ENCODE measurements around the gene KNSTRN.

Gene KNSTRN

GRCh38 chr15:40366457-40367370 lies 15.8 kb upstream of the KNSTRN start:
- no peak for DNase-seq

- no peak for DNase-seq
Measured at GRCh38 chr15:40367371-40367685, 15.2 kb upstream of the KNSTRN start.

DNA sequence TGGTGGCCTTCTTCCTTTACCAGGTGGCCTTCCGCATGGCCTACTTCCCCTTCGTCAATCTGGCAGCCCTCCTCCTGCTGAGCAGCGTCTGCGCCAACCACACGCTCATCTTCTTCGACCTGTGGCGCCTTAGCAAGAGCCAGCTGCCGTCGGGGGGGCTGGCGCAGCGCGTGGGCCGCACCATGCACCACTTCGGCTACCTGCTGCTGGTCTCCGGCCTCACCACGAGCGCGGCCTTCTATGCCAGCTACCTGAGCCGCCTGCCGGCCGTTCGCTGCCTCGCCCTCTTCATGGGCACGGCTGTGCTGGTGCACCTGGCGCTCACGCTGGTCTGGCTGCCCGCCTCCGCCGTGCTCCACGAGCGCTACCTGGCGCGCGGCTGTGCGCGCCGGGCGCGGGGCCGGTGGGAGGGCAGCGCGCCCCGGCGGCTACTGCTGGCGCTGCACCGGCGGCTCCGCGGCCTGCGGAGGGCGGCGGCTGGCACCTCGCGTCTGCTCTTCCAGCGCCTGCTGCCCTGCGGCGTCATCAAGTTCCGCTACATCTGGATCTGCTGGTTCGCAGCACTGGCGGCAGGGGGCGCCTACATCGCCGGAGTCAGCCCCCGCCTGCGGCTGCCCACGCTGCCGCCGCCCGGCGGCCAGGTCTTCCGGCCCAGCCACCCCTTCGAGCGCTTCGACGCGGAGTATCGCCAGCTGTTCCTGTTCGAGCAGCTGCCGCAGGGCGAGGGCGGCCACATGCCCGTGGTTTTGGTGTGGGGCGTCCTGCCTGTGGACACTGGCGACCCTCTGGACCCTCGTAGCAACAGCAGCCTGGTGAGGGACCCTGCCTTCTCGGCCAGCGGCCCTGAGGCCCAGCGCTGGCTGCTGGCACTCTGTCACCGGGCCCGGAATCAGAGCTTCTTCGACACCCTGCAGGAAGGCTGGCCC lies 14.6 kb upstream of the KNSTRN start:
- DNase-seq, result peak; percentile 89

GRCh38 chr15:40368719-40369473 lies 13.6 kb upstream of the KNSTRN start:
- no peak for DNase-seq

DNA sequence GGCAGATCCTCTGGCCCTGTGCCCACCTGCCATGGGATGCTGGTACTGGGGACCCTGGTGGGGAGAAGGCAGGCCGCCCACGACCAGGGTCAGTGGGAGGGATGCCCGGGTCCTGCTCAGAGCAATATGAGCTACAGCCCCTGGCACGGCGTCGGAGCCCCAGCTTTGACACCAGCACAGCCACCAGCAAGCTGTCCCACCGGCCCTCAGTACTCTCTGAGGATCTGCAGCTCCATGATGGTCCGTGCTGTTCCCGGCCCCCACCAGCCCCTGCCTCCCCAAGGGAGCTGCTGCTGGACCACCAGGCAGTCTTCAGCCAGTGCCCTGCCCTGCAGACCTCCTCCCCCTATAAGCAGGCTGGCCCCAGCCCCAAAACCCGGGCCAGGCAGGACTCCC lies 13.0 kb upstream of the KNSTRN start:
- DNase-seq, result no peak

DNA sequence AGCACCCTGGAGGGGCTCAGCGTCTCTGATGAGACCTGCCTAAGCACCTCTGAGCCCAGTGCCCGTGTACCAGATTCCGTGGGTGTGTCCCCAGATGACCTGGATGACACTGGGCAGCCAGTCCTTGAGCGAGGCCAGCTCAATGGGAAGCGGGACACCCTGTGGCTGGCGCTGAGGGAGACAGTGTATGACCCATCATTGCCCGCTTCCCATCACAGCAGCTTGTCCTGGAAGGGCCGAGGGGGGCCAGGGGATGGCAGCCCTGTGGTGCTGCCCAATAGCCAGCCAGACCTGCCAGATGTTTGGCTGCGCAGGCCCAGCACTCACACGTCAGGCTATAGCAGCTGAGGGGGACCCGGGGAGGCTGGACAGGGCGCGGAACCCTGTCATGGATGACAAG lies 12.6 kb upstream of the KNSTRN start:
- DNase-seq, result no peak

DNA sequence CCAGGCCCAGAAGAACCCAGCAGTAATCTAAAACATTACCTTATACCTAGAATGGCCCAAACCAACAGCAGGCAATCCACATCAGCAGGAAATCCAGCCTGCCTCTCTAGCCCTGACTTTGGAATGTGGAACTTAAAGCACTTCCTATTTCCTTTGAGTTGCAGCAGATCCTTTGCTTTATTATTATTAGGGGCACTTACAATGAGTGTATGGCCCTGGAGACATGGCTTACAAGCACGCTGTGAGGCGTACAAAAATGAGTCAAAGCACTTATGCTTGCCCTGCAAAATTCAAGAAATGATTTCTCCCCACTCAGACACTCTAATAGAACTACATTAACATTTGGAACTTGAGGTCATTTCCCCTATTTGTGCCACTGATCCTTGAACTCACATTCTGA lies 9.5 kb upstream of the KNSTRN start:
- DNase-seq, result no peak

- no peak for DNase-seq
Measured at GRCh38 chr15:40377606-40378005, 4.9 kb upstream of the KNSTRN start.

- DNase-seq, result no peak
Measured at GRCh38 chr15:40379374-40379773, 3.1 kb upstream of the KNSTRN start.

- no peak for DNase-seq
Measured at GRCh38 chr15:40379853-40380252, 2.7 kb upstream of the KNSTRN start.

DNA sequence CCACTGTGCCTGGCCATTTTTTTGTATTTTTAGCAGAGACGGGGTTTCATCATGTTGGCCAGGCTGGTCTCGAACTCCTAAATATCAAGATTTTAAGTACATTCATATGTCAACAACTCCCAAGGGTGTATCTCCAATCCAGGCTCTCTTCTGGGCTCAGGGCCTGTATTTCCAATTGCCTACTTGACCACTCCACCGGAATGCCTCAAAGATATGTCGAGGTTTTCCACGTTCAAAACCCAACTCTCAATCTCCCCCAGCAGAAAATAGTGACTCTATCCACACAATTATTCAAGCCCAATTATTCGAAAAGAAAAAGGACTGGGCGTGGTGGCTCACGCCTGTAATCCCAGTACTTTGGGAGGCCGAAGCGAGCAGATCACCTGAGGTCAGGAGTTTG lies 1.9 kb upstream of the KNSTRN start:
- DNase-seq, result no peak

GRCh38 chr15:40381818-40382529 lies 547 bp upstream of the KNSTRN start:
- DNase-seq, result no peak

- DNase-seq, result no peak
Measured at GRCh38 chr15:40386480-40386879, 4.0 kb downstream of the KNSTRN start.

DNA sequence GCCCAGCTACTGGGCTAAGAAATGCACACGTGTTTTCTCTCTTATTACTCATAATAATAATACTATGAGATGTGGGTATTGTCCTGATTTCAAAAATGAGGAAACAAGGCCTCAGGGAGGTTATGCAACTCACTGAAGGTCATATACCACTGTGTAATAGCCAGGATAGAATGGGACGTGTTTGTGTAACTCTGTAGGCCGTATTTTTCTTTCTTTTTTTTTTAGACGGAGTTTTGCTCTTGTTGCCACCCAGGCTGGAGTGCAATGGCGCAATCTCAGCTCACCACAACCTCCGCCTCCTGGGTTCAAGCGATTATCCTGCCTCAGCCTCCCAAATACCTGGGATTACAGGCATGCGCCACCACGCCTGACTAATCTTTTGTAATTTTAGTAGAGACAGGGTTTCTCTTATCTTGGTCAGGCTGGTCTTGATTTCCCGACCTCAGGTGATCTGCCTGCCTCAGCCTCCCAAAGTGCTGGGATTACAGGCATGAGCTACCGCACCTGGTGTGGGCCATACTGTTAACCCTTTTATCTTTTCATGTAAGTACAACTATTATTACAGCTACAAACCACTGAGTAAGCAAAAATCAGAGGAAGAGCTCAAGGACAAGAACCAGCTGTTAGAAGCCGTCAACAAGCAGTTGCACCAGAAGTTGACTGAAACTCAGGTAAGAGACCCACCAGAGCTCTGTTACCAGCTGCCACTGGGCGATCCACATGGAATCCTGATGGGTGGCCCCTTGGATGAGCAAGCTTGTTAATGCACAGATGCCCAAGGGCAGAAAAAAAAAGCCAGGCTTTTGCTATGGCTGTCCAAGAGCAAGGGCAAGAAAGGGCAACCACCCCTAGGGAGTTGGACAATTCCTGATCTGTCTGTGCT lies 6.7 kb downstream of the KNSTRN start:
- DNase-seq, result no peak

- no peak for DNase-seq
Measured at GRCh38 chr15:40389824-40390595, 7.5 kb downstream of the KNSTRN start.

DNA sequence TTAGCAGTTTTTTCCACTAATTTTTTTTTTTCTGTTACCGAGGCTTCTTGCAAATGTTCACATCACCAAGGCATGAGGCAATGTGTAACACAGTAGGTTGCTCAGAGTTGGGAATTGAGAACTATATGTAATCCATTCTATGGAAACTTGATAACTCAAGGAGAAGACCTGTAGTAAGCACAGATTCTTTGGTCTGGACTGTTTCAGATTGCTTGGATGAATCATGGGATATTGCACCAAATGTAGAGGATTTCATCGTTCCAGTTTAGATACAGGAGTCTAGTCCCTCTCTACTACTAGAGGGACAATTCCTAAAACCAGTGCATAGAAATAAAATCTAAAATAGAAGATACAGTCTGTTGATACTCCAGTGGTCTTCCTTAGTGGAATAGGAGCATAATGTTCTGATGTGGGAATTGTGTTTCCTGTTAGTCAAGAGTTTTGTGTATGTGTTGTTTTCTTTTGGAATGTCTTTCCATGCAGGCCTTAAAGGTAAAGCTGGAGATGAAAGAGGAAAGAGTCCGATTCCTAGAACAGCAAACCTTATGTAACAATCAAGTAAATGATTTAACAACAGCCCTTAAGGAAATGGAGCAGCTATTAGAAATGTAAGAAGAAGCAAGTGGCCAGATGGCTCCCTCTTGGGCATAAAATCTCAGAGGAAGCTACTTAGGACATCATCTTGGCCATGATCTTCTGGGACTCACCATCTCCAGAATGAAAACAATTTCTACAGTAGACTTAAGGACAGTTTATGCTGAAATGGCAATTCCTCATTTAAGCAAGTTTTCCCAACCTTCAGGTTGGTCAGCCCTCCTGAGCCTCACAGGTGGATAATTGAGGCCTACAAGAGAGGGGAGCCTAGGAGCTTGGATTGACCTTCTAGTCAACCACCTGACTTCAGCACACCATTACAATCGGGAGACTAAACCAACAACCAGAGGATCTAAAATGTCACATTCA lies 10.7 kb downstream of the KNSTRN start:
- DNase-seq, result no peak

DNA sequence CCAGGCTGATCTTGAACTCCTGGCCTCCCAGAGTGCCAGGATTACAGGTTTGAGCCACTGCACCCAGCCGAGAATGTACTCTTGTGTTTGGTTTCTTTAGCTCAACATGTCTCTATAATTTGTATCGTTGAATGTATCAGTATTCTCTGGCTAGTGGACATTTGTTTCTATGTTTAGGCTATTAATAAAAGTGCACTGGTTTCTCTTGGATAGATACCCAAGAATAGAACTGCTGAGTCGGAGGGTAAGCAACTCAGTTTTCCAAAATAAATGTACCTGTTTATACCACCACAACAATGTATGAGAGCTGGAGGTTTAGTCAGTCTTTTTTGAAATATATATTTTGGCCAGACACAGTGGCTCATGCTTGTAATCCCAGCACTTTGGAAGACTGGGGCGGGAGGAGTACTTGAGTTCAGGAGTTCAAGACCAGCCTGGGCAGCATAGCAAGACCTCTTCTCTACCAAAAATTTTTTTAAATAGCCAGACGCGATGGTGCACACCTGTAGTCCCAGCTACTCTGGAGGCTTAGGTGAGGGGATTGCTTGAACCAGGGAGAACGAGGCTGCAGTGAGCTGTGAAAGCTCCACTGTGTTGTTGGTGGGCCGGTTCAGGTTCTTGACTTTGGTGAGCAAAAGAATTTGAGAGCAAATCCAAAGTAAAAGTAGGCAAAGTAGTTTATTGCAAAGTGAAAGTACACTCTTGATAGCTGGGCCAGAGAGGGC lies 15.3 kb downstream of the KNSTRN start:
- DNase-seq, result no peak

DNA sequence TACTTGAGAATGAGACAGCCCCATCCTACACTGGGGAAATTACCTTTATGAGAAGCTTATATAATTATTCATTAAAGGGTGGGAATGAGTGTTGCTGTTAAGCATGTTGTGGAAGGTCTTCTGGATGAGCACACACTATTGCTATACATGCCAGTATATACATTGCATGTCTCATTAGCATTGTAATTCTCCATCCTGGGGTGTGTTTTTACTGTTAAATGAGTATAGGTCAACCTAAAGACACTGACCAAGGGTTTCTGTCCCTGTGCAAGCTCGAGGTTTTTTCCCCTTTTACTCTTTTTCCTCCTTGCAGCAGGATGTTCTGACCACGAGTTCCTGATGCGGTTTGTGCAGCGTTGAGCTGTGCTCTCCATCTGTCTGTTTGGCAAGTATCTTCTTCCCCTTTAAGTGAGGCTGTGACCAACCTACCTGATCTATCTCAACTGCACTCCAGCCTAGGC lies 15.9 kb downstream of the KNSTRN start:
- no peak for DNase-seq

DNA sequence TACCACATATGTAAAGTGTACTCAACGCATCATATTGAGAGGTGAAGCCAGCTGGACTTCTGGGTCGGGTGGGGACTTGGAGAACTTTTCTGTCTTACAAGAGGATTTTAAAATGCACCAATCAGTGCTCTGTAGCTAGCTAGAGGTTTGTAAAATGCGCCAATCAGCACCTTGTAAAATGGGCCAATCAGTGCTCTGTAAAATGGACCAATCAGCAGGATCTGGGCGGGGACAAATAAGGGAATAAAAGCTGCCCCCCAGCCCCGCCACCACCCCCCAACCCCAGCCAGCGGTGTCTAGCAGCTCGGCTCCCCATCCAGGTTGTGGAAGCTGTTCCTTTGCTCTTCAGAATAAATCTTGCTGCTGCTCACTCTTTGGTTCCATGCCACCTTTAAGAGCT lies 16.8 kb downstream of the KNSTRN start:
- no peak for DNase-seq
